ENCODE results near the gene WAC.

- TF ChIP-seq CTCF (IDR thresholded peaks at IDR 0.05) (no peak), POLR2A (IDR thresholded peaks at IDR 0.05) (no peak)
Observed at GRCh38 chr10:28514648-28515047, 18.3 kb upstream of the WAC start.
